ENCODE results near the gene CASZ1. TPM values are rescaled to one million over a fixed set of nuclear protein-coding genes. Genes with fewer than 3 reads are reported as not detected.

Gene CASZ1
- total and polyA plus RNA-seq, 12 donors, result 19.5 to 79.8 (median 64.7) TPM

- DNase-seq (peak; percentile 47 to 70), ATAC-seq (peak; percentile 43 to 83 (median 62))
- Histone ChIP-seq H3K27me3 (peaks cover 0 to 26% (median 0%) of the 10 kb centered on the region in 7 donors), H3K27ac (peak overlapping the region in 7 of 10 donors; percentile 4 to 62 (median 40)), H3K4me3 (no peak overlapping the region), H3K9me3 (no peaks in the 10 kb centered on the region), H3K4me1 (peaks cover 12 to 38% (median 21%) of the 10 kb centered on the region in 9 donors), H3K36me3 (peaks cover 0 to 68% (median 6%) of the 10 kb centered on the region in 9 donors)
- WGBS, 2 donors, result 65 to 71% methylated on average over 45 of the region's 45 CpGs
- no peak for TF ChIP-seq CTCF (IDR thresholded peaks at IDR 0.05)
- intact Hi-C loops (cut with DNase I), result loop anchor here in 2 of 10 donors (10.0 kb wide), 2 partner anchors 115 to 125 kb away; no protein-coding TSS in a partner anchor
Measured at GRCh38 chr1:10639775-10640578, 156.5 kb downstream of the CASZ1 start.

GRCh38 chr1:10639011-10639774, 157.3 kb downstream of the CASZ1 start:
- intact Hi-C loops (cut with DNase I), result loop anchor here in 1 of 10 donors (10.0 kb wide), 1 partner anchor 114 kb away; no protein-coding TSS in a partner anchor
- ATAC-seq (no peak), DNase-seq (peak in 1 of 2 donors; percentile 9)
- Histone ChIP-seq H3K4me3 (no peak overlapping the region), H3K36me3 (peaks cover 0 to 60% (median 0%) of the 10 kb centered on the region in 9 donors), H3K9me3 (no peaks in the 10 kb centered on the region), H3K27me3 (peaks cover 0 to 26% (median 0%) of the 10 kb centered on the region in 7 donors), H3K27ac (no peak overlapping the region), H3K4me1 (peaks cover 15 to 43% (median 25%) of the 10 kb centered on the region in 9 donors)
- 60 to 61% methylated on average over 69 to 105 of the region's 108 CpGs for WGBS, 2 donors
- TF ChIP-seq CTCF (IDR thresholded peaks at IDR 0.05), result no peak

- Histone ChIP-seq H3K9me3 (no peaks in the 10 kb centered on the region), H3K4me1 (peaks cover 15 to 44% (median 25%) of the 10 kb centered on the region in 9 donors), H3K27ac (peak overlapping the region in 1 of 10 donors; percentile 5), H3K27me3 (peaks cover 0 to 26% (median 0%) of the 10 kb centered on the region in 7 donors), H3K4me3 (peak overlapping the region in 9 of 10 donors; percentile 16 to 43 (median 29)), H3K36me3 (peaks cover 0 to 54% (median under 1%) of the 10 kb centered on the region in 9 donors)
- no peak for TF ChIP-seq CTCF (IDR thresholded peaks at IDR 0.05)
- WGBS, 2 donors, result 51 to 58% methylated on average over 38 to 56 of the region's 57 CpGs
- ATAC-seq (no peak), DNase-seq (no peak)
- intact Hi-C loops (cut with DNase I), result loop anchor here in 1 of 10 donors (10.0 kb wide), 1 partner anchor 114 kb away; no protein-coding TSS in a partner anchor
Measured at GRCh38 chr1:10638559-10639005, 157.9 kb downstream of the CASZ1 start.
